Panc1 (cell line): ENCODE measurements around the gene ZNF674.

ENCODE experiments used
- CTCF ChIP-seq: fragments of 450-650 bp; IDR thresholded peaks from 2 replicates; pipeline ENCODE4 v1.5.1; 2017; ENCODE audit warnings: mild to moderate bottlenecking
- POLR2AphosphoS5 ChIP-seq: IDR thresholded peaks from 2 replicates; pipeline ENCODE4 v1.6.1; 2012; ENCODE audit warnings: mild to moderate bottlenecking, low read depth, low read length, moderate library complexity

- TF ChIP-seq CTCF (no peak), POLR2AphosphoS5 (no peak)
Observed at GRCh38 chrX:46571423-46572339, 26.5 kb upstream of the ZNF674 start.
